ENCODE results near the gene DNAI1.

The DNAI1 gene

GRCh38 chr9:34451135-34451534, 7.5 kb upstream of the DNAI1 start:
- TF ChIP-seq CTCF (IDR thresholded peaks at IDR 0.05; ENCODE audit: borderline replicate concordance, insufficient read depth, low read depth, low read length), result no peak

DNA sequence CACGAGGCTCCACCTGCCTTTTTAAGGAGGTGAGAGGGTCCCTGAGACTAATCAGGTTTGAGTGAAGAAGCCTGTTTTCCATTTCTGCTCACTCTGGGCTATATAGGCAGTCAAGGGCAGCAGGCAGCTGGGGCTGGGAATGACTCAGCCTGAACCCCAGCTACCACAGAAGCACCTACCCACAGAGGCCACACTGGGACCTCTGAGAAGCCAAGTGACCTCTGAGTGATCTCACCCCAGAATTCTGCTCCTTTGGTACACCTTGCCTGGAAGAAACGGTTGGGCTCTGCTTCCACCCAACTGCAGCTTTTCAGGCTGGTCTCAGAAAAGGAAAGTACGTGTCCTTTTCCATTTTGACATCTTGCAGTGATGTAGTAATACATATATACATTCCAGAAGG, 7.1 kb upstream of the DNAI1 start:
- H3K4me3 ChIP-seq (ENCODE audit: low read depth, low read length), result no peak overlapping the region
- no peak for TF ChIP-seq CTCF (IDR thresholded peaks at IDR 0.05; ENCODE audit: borderline replicate concordance, insufficient read depth, low read depth, low read length)

More at GRCh38 chr9:34451135-34451534, 7.5 kb upstream of the DNAI1 start:
- H3K4me3 ChIP-seq (ENCODE audit: low read depth, low read length), result no peak overlapping the region

- no peak overlapping the region for H3K4me3 ChIP-seq (ENCODE audit: low read depth, low read length)
- TF ChIP-seq CTCF (IDR thresholded peaks at IDR 0.05; ENCODE audit: borderline replicate concordance, insufficient read depth, low read depth, low read length), result no peak
Observed at GRCh38 chr9:34452568-34452967, 6.0 kb upstream of the DNAI1 start.

DNA sequence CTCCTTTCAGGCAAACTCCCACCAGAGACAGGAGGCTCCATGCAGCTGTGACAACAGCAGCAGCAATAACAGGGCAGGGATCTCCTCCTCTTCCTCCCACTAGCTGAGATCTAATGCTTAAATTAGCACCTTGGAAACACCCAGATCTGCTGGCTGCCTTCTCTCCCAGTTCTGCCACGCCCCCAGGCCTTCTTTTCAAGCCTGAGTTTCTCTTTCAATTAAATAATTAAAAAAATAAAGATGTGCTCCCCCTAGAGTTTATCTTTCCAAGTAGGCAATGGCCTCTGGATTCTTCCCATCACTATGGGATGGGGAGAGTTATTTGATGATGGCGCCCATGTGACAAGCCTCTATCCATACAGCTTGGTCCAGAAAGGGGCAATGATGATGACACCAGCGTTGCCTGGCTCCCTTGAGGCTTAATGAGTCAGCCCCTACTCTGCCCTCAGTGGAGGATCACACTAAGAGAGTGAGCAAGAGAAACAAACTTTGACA, 4.0 kb upstream of the DNAI1 start:
- no peak for TF ChIP-seq CTCF (IDR thresholded peaks at IDR 0.05; ENCODE audit: borderline replicate concordance, insufficient read depth, low read depth, low read length)
- no peak overlapping the region for H3K4me3 ChIP-seq (ENCODE audit: low read depth, low read length)

DNA sequence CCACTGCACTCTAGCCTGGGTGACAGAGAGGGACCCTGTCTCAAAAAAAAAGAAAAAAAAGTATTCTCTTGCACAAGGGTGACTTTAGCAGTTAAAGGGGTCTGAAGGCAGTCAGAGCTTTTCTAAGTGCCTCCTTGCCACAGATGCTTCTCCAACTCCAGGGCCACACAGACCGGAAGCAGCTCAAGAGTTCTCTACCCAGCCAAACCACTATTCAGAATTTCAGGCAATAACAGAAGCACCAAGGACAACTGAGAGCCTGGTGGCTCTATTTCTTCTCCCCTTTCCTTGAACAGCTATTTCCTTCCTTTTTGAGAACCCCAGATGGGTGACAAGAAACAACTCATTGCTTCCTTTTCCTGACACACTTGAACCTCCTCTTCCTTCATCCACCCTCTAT, 2.5 kb upstream of the DNAI1 start:
- no peak for TF ChIP-seq CTCF (IDR thresholded peaks at IDR 0.05; ENCODE audit: borderline replicate concordance, insufficient read depth, low read depth, low read length)
- H3K4me3 ChIP-seq (ENCODE audit: low read depth, low read length), result no peak overlapping the region

- no peak overlapping the region for H3K4me3 ChIP-seq (ENCODE audit: low read depth, low read length)
- no peak for TF ChIP-seq CTCF (IDR thresholded peaks at IDR 0.05; ENCODE audit: borderline replicate concordance, insufficient read depth, low read depth, low read length)
Observed at GRCh38 chr9:34456746-34457145, 1.9 kb upstream of the DNAI1 start.

- no peak for TF ChIP-seq CTCF (IDR thresholded peaks at IDR 0.05; ENCODE audit: borderline replicate concordance, insufficient read depth, low read depth, low read length)
- H3K4me3 ChIP-seq (ENCODE audit: low read depth, low read length), result peak overlapping the region; percentile 33
Observed at GRCh38 chr9:34457266-34458012, 1.2 kb upstream of the DNAI1 start.

Data from GM12875 (cell line).